GM18508 (cell line): Measurements from ENCODE around the gene TMEM116.
"Not testable (repeated sequence)": the region's sequence is repeated elsewhere in the genome, so short reads cannot be mapped to it uniquely, and the experiment has no call there.

Source experiments
- ATAC-seq: cut with Tn5 transposase; IDR thresholded peaks from one replicate; pipeline ENCODE4 v1.9.1; 2021; ENCODE audit warnings: moderate number of reproducible peaks; ENCODE audit not compliant: insufficient read depth, unreplicated experiment

Gene TMEM116

DNA sequence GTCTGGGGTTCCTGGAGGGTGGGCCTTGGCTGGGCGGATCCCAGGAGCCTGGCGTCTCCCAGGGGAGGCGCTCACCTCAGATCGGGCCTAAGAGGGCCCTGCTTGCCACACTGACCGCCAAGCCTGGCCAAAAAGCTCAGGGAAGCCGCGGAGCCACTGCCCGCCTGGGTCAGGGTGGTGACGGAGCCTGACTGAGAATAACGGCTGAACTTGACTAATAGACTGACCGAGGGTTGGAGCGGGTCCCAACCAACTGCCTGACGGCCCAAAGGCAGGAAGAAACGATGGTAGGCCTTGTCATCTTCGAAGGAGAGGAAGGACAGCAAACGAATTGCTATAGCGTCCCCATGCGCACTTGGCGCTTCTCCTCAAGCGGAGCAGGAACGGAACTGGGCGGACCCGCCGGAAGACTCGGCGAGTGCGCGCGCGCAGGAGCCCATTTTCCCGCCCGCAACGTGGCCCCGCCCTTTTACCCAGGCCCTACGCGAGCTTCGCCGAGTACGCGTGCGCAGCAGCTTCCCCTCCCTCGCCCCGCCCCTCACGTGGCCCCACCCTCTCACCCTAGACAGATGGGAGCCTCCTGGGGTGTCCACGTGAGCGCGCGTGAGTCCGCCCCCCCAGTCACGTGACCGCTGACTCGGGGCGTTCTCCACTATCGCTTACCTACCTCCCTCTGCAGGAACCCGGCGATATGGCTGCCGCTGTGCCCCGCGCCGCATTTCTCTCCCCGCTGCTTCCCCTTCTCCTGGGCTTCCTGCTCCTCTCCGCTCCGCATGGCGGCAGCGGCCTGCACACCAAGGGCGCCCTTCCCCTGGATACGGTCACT, at the start of gene TMEM116, which contains the start of gene ERP29:
TMEM116 (minus strand) TSS at position 391 of the 826 bp plus-strand sequence. CDS start 7,895 bp downstream, outside the sequence.
ERP29 (plus strand) TSS at position 652 of the 826 bp plus-strand sequence; CDS start at position 692, 40 bp downstream.
- peak; percentile 38 for ATAC-seq

GRCh38 chr12:112061137-112061536, 48.2 kb upstream of the TMEM116 start:
- ATAC-seq, result no peak

GRCh38 chr12:112049351-112049750, 36.4 kb upstream of the TMEM116 start:
- no peak for ATAC-seq

GRCh38 chr12:112046003-112046402, 33.0 kb upstream of the TMEM116 start:
- no peak for ATAC-seq

DNA sequence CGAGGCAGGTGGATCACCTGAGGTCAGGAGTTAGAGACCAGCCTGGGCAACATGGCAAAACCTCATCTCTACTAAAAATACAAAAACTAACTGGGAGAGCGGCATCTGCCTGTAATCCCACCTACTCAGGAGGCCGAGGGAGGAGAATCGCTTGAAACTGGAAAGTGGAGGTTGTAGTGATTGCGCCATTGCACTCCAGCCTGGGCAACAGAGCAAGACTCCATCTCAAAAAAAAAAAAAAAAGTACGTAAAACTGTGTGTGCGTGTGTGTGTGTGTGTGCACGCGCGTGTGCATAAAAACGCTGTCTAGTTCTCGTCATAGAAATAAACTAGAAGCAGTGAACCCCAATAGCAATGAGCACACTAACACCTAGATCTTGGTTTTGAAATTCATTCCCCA, 23.6 kb upstream of the TMEM116 start:
- ATAC-seq, result not testable (repeated sequence)

- ATAC-seq, result no peak
Observed at GRCh38 chr12:112035219-112035785, 22.3 kb upstream of the TMEM116 start.

- ATAC-seq, result no peak
Observed at GRCh38 chr12:112032292-112032691, 19.3 kb upstream of the TMEM116 start.

DNA sequence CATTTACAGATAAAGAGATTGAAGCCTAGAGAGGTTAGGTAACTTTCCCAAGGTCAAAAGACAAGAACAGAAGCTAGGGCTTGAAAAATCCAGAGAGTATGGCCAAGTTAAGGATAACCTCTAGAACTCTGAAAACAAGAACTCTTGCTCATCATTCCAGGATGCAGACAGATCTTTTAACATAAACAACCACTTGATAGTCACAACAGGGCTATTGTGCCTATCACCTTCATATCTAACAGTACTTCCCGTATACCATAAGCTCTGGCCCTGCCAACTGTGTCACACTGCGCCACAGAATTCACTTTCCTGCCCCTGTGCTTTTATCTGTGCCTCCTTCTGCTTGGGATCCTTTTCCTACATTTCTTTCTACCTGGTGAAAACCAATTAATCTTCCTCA, 18.5 kb upstream of the TMEM116 start:
- no peak for ATAC-seq

GRCh38 chr12:112029301-112029700, 16.3 kb upstream of the TMEM116 start:
- no peak for ATAC-seq

GRCh38 chr12:112025808-112026375, 12.9 kb upstream of the TMEM116 start:
- ATAC-seq, result no peak

DNA sequence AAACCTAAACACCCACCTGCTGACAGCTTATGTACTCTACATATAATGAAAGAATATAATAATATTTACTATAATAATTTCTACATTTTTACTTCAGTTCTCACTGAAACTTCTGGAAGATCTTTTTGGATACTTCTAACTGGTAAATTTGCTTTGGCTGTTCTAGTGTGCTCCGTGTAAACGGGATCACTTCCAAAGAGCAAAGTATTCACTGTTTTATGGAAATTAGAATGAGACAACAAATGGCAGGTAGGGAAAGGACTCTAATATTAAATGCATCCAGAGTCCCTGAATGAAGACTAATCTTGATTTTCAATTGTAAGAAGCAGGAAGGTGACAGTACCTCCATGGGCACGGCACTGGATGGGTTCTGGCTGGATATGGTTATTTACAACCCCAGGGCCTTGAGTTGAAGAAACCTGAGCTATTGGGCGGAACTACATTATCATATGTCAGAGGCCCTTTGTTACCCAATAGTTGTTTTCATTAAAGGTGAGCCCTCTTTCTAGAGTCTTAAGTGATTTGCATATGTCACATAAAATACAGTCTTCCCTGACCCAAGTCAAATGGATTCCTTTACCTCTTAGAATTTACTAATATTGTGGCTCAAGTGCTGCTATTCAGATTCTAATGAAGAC, 10.9 kb upstream of the TMEM116 start:
- no peak for ATAC-seq

DNA sequence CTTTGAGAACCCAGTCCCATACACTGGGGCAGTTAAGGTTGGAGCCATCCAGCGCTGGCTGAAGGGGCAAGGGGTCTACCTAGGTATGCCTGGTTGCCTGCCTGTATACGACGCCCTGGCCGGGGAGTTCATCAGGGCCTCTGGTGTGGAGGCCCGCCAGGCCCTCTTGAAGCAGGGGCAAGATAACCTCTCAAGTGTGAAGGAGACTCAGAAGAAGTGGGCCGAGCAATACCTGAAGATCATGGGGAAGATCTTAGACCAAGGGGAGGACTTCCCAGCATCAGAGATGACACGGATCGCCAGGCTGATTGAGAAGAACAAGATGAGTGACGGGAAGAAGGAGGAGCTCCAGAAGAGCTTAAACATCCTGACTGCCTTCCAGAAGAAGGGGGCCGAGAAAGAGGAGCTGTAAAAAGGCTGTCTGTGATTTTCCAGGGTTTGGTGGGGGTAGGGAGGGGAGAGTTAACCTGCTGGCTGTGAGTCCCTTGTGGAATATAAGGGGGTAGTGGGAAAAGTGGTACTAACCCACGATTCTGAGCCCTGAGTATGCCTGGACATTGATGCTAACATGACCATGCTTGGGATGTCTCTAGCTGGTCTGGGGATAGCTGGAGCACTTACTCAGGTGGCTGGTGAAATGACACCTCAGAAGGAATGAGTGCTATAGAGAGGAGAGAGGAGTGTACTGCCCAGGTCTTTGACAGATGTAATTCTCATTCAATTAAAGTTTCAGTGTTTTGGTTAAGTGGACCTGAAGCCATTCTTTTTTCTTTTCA, 9.5 kb upstream of the TMEM116 start:
- no peak for ATAC-seq

GRCh38 chr12:112020947-112021457, 8.0 kb upstream of the TMEM116 start:
- no peak for ATAC-seq

DNA sequence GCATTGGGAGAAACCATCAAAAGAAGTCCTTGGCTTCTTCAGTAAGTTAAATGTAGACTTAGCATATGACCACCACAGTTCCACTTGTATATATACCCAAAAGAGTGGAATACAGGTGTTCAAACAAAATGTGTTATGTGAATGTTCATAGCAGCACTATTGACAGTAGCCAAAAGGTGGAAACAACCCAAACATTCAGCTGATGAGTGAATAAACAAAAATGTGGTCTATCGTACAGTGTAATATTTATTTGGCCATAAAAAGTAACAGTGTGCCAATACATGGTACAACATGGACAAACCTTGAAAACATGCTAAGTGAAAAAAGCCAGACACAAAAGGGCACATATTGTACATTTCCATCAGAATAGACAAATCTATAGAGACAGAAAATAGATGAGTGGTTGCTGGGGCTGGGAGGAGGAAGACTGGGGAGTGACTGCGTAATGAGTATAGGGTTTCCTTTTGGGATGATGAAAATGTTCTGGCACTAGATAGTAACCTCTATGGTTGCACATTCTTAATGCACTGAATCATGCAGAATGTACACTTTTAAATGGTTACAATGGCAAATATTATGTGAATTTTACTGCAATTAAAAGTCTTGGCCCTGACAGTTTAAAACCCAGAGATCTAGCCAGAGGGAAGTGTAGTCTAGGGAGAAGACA, 5.7 kb upstream of the TMEM116 start:
- ATAC-seq, result no peak

- ATAC-seq, result no peak
Observed at GRCh38 chr12:112017041-112017440, 4.1 kb upstream of the TMEM116 start.

DNA sequence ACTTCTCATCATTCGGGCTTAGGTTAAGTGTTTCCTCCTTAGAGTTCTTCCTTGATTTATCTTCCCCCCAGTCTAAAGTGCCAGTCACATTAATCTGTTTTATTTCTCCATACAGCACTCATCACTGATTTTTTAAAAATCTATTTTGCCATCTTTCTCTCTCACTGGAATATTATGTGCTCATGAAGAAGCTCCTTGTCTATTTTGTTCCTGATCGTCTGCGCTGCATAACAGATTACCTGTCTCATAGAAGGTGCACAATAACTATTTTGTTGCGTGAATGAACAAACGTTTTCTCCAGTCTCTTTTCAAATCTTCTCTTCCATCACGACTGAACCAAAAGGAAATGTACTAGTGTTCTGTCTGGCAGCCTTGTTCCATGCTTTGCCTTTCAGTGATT, 3.0 kb upstream of the TMEM116 start:
- no peak for ATAC-seq

GRCh38 chr12:112013601-112014402, 837 bp upstream of the TMEM116 start:
- no peak for ATAC-seq

GRCh38 chr12:112011685-112012084, 1.3 kb downstream of the TMEM116 start:
- ATAC-seq, result no peak
